DOHH2 (cell line): ENCODE results near the gene ACTR2.
"Not testable (repeated sequence)": the region's sequence is repeated elsewhere in the genome, so short reads cannot be mapped to it uniquely, and the experiment has no call there.

Experiments used
- H3F3A ChIP-seq: fragments of 200-600 bp; sonication (generic), shearing (Covaris generic); 2 replicates; pipeline ENCODE4 v1.6.0; 2016; ENCODE audit warnings: antibody characterized with exemption, mild to moderate bottlenecking; ENCODE audit not compliant: control insufficient read depth, insufficient read depth
- H3K27ac ChIP-seq: fragments of 200-600 bp; sonication (generic); 2 replicates; pipeline ENCODE4 v1.5.1; 2014; ENCODE audit warnings: low read depth, mild to moderate bottlenecking, low read length, moderate library complexity
- H3K27me3 ChIP-seq: fragments of 200-600 bp; sonication (generic); 2 replicates; pipeline ENCODE4 v1.6.1; 2014; ENCODE audit warnings: mild to moderate bottlenecking, low read length, mixed read lengths; ENCODE audit not compliant: control insufficient read depth
- H3K36me3 ChIP-seq: fragments of 200-600 bp; sonication (generic); 2 replicates; pipeline ENCODE4 v1.6.1; 2014; ENCODE audit warnings: mild to moderate bottlenecking, low read length, moderate library complexity, mixed read lengths; ENCODE audit not compliant: control insufficient read depth
- H3K4me1 ChIP-seq: fragments of 200-600 bp; sonication (generic); 2 replicates; pipeline ENCODE4 v1.6.1; 2014; ENCODE audit warnings: mild to moderate bottlenecking, low read length, mixed read lengths; ENCODE audit not compliant: control insufficient read depth
- H3K4me2 ChIP-seq: fragments of 200-600 bp; sonication (generic); 2 replicates; pipeline ENCODE4 v1.6.0; 2014; ENCODE audit warnings: mild to moderate bottlenecking, low read length, moderate library complexity
- H3K4me3 ChIP-seq: fragments of 200-600 bp; sonication (generic); 2 replicates; pipeline ENCODE4 v1.5.1; 2014; ENCODE audit warnings: mild to moderate bottlenecking, low read length, mixed read lengths
- H3K79me2 ChIP-seq: fragments of 200-600 bp; sonication (generic); 2 replicates; pipeline ENCODE4 v1.6.1; 2014; ENCODE audit warnings: mild to moderate bottlenecking, low read length, mixed read lengths; ENCODE audit not compliant: control insufficient read depth
- H3K9me2 ChIP-seq: fragments of 200-600 bp; sonication (generic); replicated peaks from 2 replicates; pipeline ENCODE4 v1.6.1; 2014; ENCODE audit warnings: mild to moderate bottlenecking, low read length, mixed read lengths; ENCODE audit not compliant: control insufficient read depth
- H3K9me3 ChIP-seq: fragments of 200-600 bp; sonication (generic); 2 replicates; pipeline ENCODE4 v1.6.1; 2014; ENCODE audit warnings: antibody characterized with exemption, low read length, mixed read lengths; ENCODE audit not compliant: control insufficient read depth, insufficient read depth
- H4K20me1 ChIP-seq: fragments of 200-600 bp; sonication (generic); 2 replicates; pipeline ENCODE4 v1.6.0; 2014; ENCODE audit warnings: low read depth, mild to moderate bottlenecking, antibody characterized with exemption, low read length, moderate library complexity; ENCODE audit not compliant: control insufficient read depth, insufficient read depth
- CTCF ChIP-seq: fragments of 200-600 bp; sonication (generic); IDR thresholded peaks from one replicate; pipeline ENCODE4 v1.5.1; 2014; ENCODE audit warnings: antibody characterized with exemption, mild to moderate bottlenecking, low read depth, low read length; ENCODE audit not compliant: poor library complexity, severe bottlenecking
- EZH2phosphoT487 ChIP-seq: fragments of 200-600 bp; sonication (generic); IDR thresholded peaks from 2 replicates; pipeline ENCODE4 v1.6.1; 2017; ENCODE audit warnings: borderline replicate concordance, mild to moderate bottlenecking, antibody characterized with exemption, low read length, moderate library complexity, mixed read lengths

The ACTR2 gene

DNA sequence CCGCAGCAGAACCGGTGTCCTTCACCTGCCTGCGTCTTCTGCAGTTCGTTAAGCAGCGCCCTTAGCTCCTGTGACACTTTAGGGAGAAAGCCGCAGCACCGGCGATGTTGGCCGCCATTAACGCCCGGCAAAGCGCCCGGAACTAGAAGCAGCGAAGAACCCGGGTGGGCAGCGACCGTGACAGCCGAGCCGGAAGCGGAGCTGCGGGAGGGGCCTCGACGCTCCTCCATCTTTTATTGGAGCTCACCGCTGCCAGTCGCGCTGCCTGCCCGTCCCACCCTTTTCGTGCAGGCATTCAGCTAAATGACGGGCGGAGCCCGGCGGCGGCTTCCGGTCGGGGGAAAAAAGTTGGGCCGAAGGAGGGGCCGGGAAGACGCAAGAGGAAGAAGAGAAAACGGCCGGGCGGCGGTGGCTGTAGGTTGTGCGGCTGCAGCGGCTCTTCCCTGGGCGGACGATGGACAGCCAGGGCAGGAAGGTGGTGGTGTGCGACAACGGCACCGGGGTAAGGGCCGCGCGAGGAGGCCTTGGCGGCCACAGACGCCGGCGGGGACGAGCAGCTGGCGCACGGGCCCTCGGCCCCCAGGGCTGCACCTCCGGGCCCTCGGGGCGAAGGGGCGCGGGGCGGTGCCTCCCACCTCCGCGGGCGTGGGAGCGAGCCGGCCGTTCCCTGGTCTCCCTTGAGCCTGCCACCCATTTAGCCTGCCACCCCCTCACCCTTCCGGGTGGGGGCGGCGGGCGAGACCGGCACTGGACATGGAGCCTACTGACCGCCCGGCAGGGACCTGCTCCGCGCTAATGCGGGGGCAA lies at the start of gene ACTR2:
Gene ACTR2 (plus strand): TSS at position 376 of the 807 bp plus-strand sequence. CDS start 79 bp downstream, at position 455.
- Histone ChIP-seq H3K4me3 (peak within 1 kb of the TSS; percentile 96), H3K4me1 (peaks cover 41% of the 10 kb centered on the region), H3K9me2 (no peaks in the 10 kb centered on the region), H3K4me2 (peak within 1 kb of the TSS; percentile 81), H3F3A (peaks cover 7% of the 10 kb centered on the region), H3K36me3 (peaks cover 56% of the 10 kb centered on the region), H3K79me2 (peaks cover 80% of the 10 kb centered on the region), H3K27ac (peak within 1 kb of the TSS; percentile 97), H4K20me1 (peaks cover 14% of the 10 kb centered on the region; the same call in 1 of the 2 replicates), H3K27me3 (no peaks in the 10 kb centered on the region), H3K9me3 (no peaks in the 10 kb centered on the region)
- TF ChIP-seq CTCF (no peak), EZH2phosphoT487 (no peak)

GRCh38 chr2:65182570-65182969 lies 45.1 kb upstream of the ACTR2 start:
- Histone ChIP-seq H4K20me1 (no peaks in the 10 kb centered on the region), H3K27me3 (no peaks in the 10 kb centered on the region), H3K4me2 (no peak overlapping the region), H3K4me3 (no peak overlapping the region), H3F3A (0 out of 2 replicates have a peak, but pooled peaks cover 4% of the 10 kb centered on the region), H3K36me3 (no peaks in the 10 kb centered on the region), H3K9me3 (no peaks in the 10 kb centered on the region), H3K79me2 (no peaks in the 10 kb centered on the region), H3K9me2 (no peaks in the 10 kb centered on the region), H3K27ac (no peak overlapping the region), H3K4me1 (peaks cover 6% of the 10 kb centered on the region)
- TF ChIP-seq CTCF (no peak), EZH2phosphoT487 (no peak)

GRCh38 chr2:65183406-65183805 lies 44.2 kb upstream of the ACTR2 start:
- not testable (repeated sequence) for H3K4me3 ChIP-seq, H4K20me1 ChIP-seq, H3F3A ChIP-seq, H3K27me3 ChIP-seq, H3K27ac ChIP-seq, H3K9me2 ChIP-seq, H3K9me3 ChIP-seq, H3K4me1 ChIP-seq, H3K79me2 ChIP-seq, H3K4me2 ChIP-seq, H3K36me3 ChIP-seq

- H3K27ac ChIP-seq, result no peak overlapping the region
- no peaks in the 10 kb centered on the region for H3K36me3 ChIP-seq
- no peaks in the 10 kb centered on the region for H3K9me3 ChIP-seq
- no peaks in the 10 kb centered on the region for H3K9me2 ChIP-seq
- H3K4me3 ChIP-seq, result no peak overlapping the region
- no peaks in the 10 kb centered on the region for H3K27me3 ChIP-seq
- H3K4me2 ChIP-seq, result no peak overlapping the region
- peaks cover 8% of the 10 kb centered on the region for H3K4me1 ChIP-seq
- 0 out of 2 replicates have a peak, but pooled peaks cover 4% of the 10 kb centered on the region for H3F3A ChIP-seq
- H4K20me1 ChIP-seq, result no peaks in the 10 kb centered on the region
- TF ChIP-seq EZH2phosphoT487, result no peak
- TF ChIP-seq CTCF, result no peak
- H3K79me2 ChIP-seq, result no peaks in the 10 kb centered on the region
Measured at GRCh38 chr2:65185012-65185411, 42.6 kb upstream of the ACTR2 start.
